OCI-LY7 (cell line): ENCODE results near the gene PHACTR2. TPM values are rescaled to one million over a fixed set of nuclear protein-coding genes. Genes with fewer than 3 reads are reported as not detected.

Experiments used
- BruUV-seq: library from RNA; stranded (reverse); fragments of 400-500 nt; replicated peaks from 2 replicates; lab custom pipeline; 2021; lab: Mats Ljungman, UMichigan
- CTCF ChIA-PET: fragments of 300-600 bp; sonication (Branson Sonifier 250); formaldehyde crosslinking; loops from one replicate; lab custom pipeline; 2022; ENCODE audit warnings: antibody characterized with exemption; ENCODE audit not compliant: unreplicated experiment; lab: Charles Lee
- POLR2A ChIA-PET: fragments of 300-600 bp; sonication (Branson Sonifier 250); formaldehyde crosslinking; loops from one replicate; lab custom pipeline; 2022; ENCODE audit warnings: antibody characterized with exemption; lab: Charles Lee
- DNase-seq: peaks from one replicate; pipeline ENCODE4 v3.0.0-alpha.2; 2015; ENCODE audit warnings: low spot score
- H2AFZ ChIP-seq: fragments of 200-600 bp; sonication (generic), shearing (Covaris generic); 2 replicates; pipeline ENCODE4 v1.6.1; 2014; ENCODE audit warnings: mild to moderate bottlenecking, antibody characterized with exemption, low read length, moderate library complexity
- H3K27ac ChIP-seq: fragments of 200-600 bp; sonication (generic); 2 replicates; pipeline ENCODE4 v1.5.1; 2014; ENCODE audit warnings: mixed run types, low read depth, mild to moderate bottlenecking, moderate library complexity, low read length, inconsistent platforms; ENCODE audit not compliant: poor library complexity, severe bottlenecking
- H3K36me3 ChIP-seq: fragments of 200-600 bp; sonication (generic); 2 replicates; pipeline ENCODE4 v1.6.1; 2014; ENCODE audit warnings: mild to moderate bottlenecking, antibody characterized with exemption, low read length, moderate library complexity, mixed read lengths; ENCODE audit not compliant: insufficient read depth
- H3K4me1 ChIP-seq: fragments of 200-600 bp; sonication (generic); 2 replicates; pipeline ENCODE4 v1.5.1; 2014; ENCODE audit warnings: mild to moderate bottlenecking, low read length; ENCODE audit not compliant: insufficient read depth, poor library complexity, severe bottlenecking
- H3K4me2 ChIP-seq: fragments of 200-600 bp; sonication (generic); 2 replicates; pipeline ENCODE4 v1.6.1; 2014; ENCODE audit warnings: mild to moderate bottlenecking, low read length
- H3K4me3 ChIP-seq: fragments of 200-600 bp; sonication (generic); 2 replicates; pipeline ENCODE4 v1.5.1; 2014; ENCODE audit warnings: mild to moderate bottlenecking, low read depth, low read length; ENCODE audit not compliant: poor library complexity, severe bottlenecking
- H3K79me2 ChIP-seq: fragments of 200-600 bp; sonication (generic); 2 replicates; pipeline ENCODE4 v1.6.1; 2016; ENCODE audit warnings: low read depth, mild to moderate bottlenecking, low read length, moderate library complexity, mixed read lengths; ENCODE audit not compliant: insufficient read depth
- H3K9me2 ChIP-seq: fragments of 200-600 bp; sonication (generic); 2 replicates; pipeline ENCODE4 v1.6.1; 2016; ENCODE audit warnings: mild to moderate bottlenecking, low read length, mixed read lengths; ENCODE audit not compliant: insufficient read depth
- H3K9me3 ChIP-seq: fragments of 200-600 bp; sonication (generic); 2 replicates; pipeline ENCODE4 v1.6.1; 2014; ENCODE audit warnings: mild to moderate bottlenecking, mixed run types, low read length, mixed read lengths
- H4K20me1 ChIP-seq: fragments of 200-600 bp; sonication (generic); 2 replicates; pipeline ENCODE4 v1.6.1; 2014; ENCODE audit warnings: mild to moderate bottlenecking, antibody characterized with exemption, low read length, moderate library complexity, mixed read lengths; ENCODE audit not compliant: insufficient read depth
- EZH2phosphoT487 ChIP-seq: fragments of 200-600 bp; sonication (generic); IDR thresholded peaks from 2 replicates; pipeline ENCODE4 v1.6.1; 2018; ENCODE audit warnings: low read depth, borderline replicate concordance, mild to moderate bottlenecking, mixed run types, antibody characterized with exemption, low read length, moderate library complexity, mixed read lengths
- intact Hi-C: fragments of 100-400 bp; cut with micrococcal nuclease; formaldehyde crosslinking; loops from one replicate; pipeline ENCODE4 v1.10.0; 2022; ENCODE audit not compliant: unreplicated experiment
- total RNA-seq, 2 experiments: library from RNA; depleted of rRNA in 1 of 2; stranded (reverse); fragments of >200 nt in 1 of 2; shearing (Covaris generic) in 1 of 2; gene quantifications; 2 replicates each; pipeline ENCODE4 v1.2.3, GENCODE V29; 2014 to 2022
- TF ChIP-seq, protein P1 (sequence below): fragments of 200-600 bp; sonication (generic); conservative IDR thresholded peaks from 2 replicates; pipeline ENCODE4 v1.5.1; 2014; ENCODE audit warnings: mild to moderate bottlenecking, antibody characterized with exemption, low read length, moderate library complexity, mixed read lengths

Gene PHACTR2
- total RNA-seq, 2 experiments from 2014 or later, result 0.06 to 5.4 TPM

DNA sequence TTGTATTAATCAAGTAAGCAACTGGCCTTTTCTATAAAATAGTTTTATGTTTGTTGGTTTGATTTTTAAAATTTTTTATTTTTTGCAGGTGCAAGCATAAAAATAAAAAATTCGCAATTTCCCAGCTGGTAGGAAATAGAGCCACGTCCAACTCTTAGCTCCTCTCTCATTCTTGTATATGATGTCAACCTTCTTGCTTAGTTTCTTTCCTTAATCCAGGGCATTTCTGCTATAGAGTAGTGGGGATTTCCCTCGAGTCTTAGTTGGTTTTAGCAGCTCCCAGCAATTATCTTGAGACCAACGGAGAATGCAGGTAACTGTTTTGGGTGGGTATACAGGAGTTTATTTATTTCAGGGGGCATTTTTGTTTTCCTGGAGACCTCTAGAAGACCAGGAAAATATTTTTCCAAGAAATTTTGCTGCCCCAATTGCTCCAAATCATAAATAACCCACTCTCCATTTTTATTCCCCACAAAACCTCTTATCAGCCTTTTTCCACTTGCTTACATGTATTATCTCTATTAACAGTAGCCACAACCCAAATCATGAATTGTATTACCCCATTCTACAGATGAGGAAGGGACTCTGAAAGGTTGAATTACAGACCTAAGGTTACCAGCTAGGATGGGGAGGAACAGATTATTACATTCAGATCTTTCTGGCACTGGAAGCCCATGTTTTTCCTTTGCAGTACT, 18.4 kb downstream of the PHACTR2 start:
- no peak for DNase-seq
- H3K27ac ChIP-seq, result no peak overlapping the region
- no peak for TF ChIP-seq EZH2phosphoT487
- TF ChIP-seq, protein P1, sequence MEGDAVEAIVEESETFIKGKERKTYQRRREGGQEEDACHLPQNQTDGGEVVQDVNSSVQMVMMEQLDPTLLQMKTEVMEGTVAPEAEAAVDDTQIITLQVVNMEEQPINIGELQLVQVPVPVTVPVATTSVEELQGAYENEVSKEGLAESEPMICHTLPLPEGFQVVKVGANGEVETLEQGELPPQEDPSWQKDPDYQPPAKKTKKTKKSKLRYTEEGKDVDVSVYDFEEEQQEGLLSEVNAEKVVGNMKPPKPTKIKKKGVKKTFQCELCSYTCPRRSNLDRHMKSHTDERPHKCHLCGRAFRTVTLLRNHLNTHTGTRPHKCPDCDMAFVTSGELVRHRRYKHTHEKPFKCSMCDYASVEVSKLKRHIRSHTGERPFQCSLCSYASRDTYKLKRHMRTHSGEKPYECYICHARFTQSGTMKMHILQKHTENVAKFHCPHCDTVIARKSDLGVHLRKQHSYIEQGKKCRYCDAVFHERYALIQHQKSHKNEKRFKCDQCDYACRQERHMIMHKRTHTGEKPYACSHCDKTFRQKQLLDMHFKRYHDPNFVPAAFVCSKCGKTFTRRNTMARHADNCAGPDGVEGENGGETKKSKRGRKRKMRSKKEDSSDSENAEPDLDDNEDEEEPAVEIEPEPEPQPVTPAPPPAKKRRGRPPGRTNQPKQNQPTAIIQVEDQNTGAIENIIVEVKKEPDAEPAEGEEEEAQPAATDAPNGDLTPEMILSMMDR, result no peak
- intact Hi-C loops, result no loop called here
- no peaks in the 10 kb centered on the region for H3K79me2 ChIP-seq
- H3K9me2 ChIP-seq, result no peaks in the 10 kb centered on the region
- no TSS peak for BruUV-seq
- H3K9me3 ChIP-seq, result no peaks in the 10 kb centered on the region
- POLR2A ChIA-PET, result no interaction called here
- H3K4me2 ChIP-seq, result no peak overlapping the region
- H4K20me1 ChIP-seq, result no peaks in the 10 kb centered on the region
- no peak overlapping the region for H3K4me3 ChIP-seq
- H3K4me1 ChIP-seq, result no peaks in the 10 kb centered on the region
- no peaks in the 10 kb centered on the region for H3K36me3 ChIP-seq
- CTCF ChIA-PET, result no interaction called here
- no peak overlapping the region for H2AFZ ChIP-seq

DNA sequence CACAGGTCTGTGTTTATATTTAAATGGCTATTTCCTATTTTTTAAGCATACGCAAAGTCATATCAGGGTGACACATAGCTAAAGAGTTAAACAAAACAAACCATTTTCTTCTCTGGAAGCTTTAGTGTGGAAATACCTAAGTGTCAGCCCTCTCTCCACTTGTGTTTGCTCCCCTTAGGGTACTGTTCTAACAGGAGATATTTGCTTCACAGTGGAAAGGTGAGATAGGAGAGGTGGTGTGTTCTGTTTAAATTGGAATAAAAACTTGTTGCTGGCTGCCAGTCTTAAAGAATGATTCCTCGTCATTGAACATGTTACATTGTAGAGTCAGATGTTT, 18.9 kb downstream of the PHACTR2 start:
- Histone ChIP-seq H4K20me1 (no peaks in the 10 kb centered on the region), H3K4me2 (no peak overlapping the region), H3K79me2 (no peaks in the 10 kb centered on the region), H3K9me2 (no peaks in the 10 kb centered on the region), H3K27ac (no peak overlapping the region), H3K36me3 (no peaks in the 10 kb centered on the region), H2AFZ (no peak overlapping the region), H3K4me1 (no peaks in the 10 kb centered on the region), H3K4me3 (no peak overlapping the region), H3K9me3 (no peaks in the 10 kb centered on the region)
- no TSS peak for BruUV-seq
- ChIA-PET POLR2A (no interaction called here), CTCF (no interaction called here)
- no peak for TF ChIP-seq EZH2phosphoT487
- TF ChIP-seq, protein P1, result no peak
- intact Hi-C loops, result no loop called here
- DNase-seq, result no peak

DNA sequence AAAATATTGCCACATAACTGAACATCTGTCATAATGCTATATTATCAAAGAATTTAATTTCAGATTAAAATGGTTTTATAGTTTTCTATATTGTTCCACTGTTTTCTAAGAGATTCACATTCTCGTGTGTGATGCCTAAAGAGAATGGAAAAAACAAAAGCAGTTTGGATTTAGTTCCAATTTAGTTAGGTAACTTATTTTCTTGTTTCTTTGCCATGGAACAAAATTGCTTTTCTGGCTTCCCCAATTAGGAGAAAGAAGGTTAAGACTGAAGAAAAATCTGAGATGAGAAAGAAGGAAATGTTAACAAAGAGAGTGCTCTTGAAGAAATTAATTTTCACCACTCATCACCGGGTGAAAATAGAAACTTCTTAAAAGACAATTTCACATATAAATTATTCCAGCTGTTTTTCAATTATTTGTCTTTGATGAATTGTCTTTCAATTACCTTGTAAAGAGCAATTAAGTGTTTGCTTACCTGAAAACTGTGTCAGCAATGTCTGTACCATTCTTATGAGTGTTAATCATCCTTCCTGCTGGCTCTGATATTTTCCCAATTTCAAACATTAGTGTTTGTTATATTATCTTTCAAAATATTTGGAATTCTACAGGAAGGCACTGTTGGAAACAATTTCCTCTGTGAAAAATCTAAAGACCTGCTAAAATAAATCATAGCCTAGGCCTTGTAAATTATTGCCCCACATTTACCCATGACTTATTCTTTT, 19.5 kb downstream of the PHACTR2 start:
- H3K4me2 ChIP-seq, result no peak overlapping the region
- no peak overlapping the region for H2AFZ ChIP-seq
- no peak for DNase-seq
- no peaks in the 10 kb centered on the region for H3K79me2 ChIP-seq
- BruUV-seq, result no TSS peak
- intact Hi-C loops, result no loop called here
- H3K27ac ChIP-seq, result no peak overlapping the region
- no peaks in the 10 kb centered on the region for H4K20me1 ChIP-seq
- CTCF ChIA-PET, result no interaction called here
- POLR2A ChIA-PET, result interaction anchor here (0.7 kb wide), 1 partner anchor 8 kb away, joined by 3 read pairs; no protein-coding TSS in a partner anchor
- no peaks in the 10 kb centered on the region for H3K36me3 ChIP-seq
- H3K4me3 ChIP-seq, result no peak overlapping the region
- TF ChIP-seq EZH2phosphoT487, result no peak
- TF ChIP-seq, protein P1, result no peak
- no peaks in the 10 kb centered on the region for H3K9me2 ChIP-seq
- H3K9me3 ChIP-seq, result no peaks in the 10 kb centered on the region
- H3K4me1 ChIP-seq, result no peaks in the 10 kb centered on the region
